Measurements from ENCODE around the gene MYL3.

MYL3 gene

DNA sequence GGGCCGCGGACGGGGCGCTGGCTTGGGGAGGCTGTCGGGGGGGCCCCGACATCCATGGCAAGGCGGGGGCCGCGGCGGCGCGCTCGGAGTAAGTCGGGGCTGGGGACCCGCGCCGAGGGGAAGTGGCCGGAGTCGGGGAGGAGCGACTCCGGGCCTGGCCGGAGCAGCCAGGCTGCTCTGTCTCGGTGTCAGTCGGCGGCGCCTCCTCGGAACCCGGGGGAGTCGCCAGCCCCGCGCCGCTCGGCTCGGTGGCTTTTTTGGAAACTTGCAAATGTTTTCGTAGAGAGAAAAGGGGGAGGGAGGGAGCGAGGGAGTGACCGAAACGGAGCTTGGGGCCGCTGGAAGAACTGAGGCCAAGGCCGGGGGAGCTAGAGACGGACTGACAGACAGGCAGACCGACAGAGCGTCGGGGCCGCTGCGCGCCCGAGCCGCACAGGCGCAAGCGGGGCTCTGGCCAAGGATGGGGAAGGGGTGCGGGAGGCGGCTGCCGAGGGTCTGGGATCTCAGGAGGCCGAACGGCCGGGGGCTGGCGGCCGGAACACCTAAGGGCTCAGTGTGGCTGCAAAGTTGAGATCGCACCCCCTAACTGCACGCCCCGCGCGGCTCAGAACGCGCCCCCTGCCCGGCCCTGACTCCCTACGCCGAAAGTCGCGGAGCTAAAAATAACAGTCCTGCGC, 19.3 kb upstream of the MYL3 start:
- no peak for DNase-seq

DNA sequence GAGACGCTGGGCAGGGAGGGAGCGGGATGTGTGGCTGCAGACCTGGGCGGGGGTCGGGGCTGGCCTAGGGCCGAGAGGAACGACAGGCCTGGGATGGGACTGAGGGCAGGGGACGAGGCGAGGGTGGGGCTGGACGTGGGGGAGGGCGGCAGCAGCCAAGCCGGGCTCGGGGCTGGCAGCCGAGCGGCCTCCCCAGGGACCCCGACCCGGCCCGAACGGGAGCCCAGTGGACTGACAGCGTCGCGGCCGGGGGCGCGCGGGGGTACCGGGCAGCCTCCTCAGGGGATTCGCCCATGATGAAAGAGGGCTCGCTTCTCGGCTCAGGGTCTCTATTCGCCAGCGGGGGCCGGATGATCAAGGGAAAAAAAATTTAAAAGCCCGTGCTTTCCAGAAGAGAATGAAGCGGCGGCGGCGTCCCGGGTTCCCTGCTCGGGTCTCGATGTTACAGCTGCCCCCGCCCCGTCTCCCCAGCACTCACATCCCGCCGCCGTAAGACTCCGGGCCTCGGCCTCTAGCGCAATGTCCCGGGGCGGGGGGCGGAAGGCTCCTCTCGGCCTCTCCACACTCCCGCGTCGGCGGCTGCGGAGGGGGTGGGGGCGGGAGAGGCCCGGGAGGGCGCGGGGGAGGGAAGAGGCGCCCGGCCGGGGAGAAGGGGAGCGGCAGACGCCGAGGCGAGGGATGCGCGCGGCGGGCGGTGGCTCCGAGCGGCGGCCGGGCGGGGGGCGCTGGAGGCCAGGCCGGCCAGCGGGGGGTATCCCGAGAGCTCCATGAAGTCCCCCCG, 18.5 kb upstream of the MYL3 start:
- DNase-seq: no peak

DNA sequence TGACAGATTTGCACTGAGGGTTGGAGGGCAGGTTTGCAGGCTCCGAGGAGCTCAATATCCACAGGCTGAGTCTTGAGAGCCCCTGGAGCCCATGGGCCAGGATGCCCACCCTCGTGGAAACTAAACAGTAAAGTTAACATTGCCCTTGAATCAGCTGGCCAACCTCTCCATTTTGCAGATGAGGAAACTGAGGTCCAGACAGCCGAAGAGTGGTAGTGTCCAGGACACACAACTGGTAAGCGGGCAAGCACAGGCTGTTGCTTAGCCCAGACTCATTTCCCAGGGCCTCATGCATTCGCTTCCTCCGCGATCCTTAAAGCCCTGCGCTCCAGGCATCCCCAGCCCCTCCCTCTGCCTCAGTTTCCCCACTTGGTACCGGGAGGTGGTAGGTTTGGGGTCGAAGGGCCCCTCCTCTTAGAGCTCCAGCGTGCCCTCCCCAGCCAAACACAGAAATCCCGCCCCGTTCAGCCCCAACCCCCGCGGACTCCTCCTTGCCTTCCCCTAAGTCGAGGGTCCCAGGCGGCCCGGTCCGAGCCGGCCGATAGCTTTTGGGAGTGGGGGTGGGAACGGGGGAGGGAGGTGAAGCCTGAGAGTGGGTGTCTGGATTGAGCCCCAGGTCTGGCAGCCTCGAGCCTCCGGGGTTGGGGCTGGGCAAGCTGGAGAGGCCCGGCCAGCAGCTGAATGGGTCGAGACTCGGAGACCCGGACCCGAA, 17.8 kb upstream of the MYL3 start:
- DNase-seq: no peak

DNA sequence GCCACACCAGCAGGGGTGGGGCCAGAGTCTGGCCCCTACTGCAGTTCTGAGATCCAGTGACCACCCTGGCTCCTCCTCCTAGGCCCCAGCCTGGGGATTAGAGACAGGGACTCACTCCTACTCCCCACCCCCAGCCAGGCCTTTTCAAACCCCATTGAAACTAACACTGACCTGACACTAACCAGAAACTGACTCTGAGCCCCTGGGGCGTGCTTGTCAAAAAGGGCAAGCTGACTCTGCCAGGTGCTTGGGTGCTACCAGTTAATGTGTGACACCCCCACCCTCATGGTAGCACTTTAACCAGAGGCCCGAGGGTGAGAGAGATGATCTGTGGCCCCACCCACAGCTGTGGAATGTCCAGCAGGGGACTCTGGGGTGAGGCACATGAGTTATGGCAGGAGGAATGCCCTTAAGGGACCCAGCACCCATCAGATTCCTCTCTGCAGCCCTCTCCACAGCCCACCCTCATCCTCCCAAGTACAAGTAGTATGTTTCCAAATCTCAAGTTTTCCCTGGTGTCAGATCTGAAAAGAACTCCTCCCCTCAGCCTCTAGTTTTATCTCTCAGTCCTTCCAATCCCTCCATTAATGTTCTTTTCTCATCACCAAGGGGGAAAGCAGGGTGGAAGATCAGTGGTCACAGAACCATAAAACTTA, 15.7 kb upstream of the MYL3 start:
- DNase-seq: no peak

DNA sequence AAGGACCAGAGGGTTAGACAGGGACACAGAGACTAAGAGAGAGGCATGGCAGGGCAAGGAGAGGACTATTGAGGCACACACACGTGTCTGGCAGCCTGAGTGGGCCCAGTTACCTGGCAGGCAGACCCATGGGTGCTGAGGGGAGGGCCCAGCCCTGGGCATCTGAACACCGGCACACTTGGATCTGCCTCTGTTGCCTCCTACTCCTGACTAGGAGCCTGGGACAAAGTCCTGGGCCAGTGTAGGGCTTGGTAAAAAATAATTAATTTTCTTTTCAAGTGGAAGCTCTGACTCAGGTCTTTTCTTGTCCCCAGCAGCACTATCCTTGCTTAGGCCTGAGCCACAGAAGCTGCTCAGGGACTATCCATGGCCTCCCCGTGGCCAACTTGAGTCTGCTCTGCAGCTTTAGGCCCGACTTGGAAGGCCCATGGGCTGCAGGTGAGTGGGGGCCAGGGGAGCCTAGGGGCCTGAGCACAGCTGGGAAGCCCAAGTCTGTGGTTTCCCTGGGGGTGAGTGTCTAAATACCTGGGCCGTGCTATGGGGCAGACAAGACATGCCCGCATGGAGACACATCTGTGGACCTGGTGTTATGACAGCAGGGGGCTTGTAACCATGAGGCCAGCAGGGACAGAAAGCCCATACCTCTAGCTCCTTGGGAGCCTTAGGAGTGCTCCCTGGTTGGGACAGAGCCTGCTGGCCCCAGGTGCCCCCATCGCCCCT, 14.3 kb upstream of the MYL3 start, which contains the start of gene PTH1R:
Gene PTH1R (plus strand): TSS at position 316 of the 720 bp plus-strand sequence. CDS start 5,839 bp downstream, outside the sequence.
- no peak for DNase-seq

DNA sequence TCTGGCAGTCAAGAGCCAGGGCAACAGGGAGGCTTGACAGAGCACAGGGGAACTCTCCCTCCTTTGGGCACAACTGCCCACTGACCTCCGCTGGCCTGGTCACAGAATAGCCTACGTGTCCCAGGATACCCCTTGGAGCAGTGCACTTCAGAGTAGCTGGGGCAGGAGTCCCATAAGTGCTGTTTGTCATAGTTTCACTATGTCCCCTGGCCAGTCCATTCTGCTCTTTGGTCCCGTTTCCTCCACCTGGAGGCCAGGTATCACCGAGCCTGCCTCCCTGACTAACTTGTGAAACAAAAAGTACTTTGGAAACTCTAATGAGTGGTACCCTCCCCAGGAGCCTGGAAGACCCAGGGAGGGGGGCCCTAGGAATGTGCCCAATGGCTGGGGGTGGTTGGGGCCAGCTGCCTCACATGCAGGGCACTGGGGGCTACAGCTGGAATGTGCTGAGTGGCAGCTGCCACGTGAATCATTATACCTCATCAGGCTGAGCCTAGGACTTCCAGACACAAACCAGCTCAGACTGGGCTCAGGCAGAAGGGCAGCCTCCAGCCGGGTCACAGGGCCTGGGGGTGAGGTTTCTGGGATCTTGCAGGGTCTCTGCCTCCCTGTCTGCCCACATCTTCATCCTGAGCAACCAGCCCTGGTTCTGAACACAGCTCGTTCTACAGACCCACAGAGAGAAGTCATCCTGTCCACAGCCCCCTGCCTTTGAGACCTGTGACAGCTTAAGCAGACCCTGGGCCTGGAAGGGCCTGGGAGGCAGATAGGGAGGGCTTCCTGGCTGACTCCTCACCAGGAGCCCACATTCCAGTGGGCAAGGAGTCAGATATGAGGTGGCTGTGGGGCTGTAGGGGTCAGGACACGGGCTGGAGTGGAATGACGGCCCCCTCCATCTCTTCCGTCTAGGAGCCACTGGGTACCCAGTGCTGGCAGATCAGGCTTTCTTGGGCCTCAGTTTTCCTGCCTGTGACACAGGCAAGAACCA, 13.4 kb upstream of the MYL3 start:
- DNase-seq: no peak

DNA sequence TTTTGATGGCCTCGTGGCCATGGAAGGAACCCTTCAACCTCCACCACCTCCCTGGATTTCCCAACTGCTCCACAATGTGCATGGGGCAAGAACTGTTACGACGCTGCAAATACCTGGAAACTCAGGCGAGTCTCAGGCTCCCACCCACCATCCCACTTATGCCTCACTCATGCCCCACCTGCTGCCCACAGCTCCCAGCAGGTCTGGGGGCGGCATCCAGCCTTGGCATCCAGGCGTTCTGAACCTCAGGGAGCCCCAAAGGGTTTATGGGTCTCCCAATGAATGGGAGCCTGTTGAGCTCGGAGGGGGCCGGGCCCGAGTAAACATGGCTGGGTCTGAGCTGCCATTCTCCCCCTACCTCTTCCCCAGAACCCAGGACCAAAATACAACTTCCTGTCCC, 12.3 kb upstream of the MYL3 start:
- no peak for DNase-seq

DNA sequence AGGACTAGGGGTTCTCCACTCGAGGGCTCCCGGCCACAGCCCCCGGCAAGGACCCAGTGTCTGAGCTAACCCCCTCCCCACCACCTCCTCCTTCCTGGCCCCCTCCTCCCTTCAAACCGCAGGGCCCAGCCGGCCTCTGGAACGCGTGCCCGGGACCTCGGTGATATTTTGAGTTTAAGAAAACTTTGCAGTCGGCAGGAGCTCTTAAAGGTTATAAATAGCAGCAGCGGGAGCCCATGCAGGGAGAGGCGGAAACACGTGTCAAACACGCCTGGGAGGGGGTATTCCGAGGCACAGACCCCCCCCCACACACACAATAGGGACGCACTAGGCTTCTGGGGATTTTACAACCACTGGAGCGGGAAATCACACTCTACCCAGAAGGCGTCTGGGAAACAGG, 11.2 kb upstream of the MYL3 start:
- no peak for DNase-seq

DNA sequence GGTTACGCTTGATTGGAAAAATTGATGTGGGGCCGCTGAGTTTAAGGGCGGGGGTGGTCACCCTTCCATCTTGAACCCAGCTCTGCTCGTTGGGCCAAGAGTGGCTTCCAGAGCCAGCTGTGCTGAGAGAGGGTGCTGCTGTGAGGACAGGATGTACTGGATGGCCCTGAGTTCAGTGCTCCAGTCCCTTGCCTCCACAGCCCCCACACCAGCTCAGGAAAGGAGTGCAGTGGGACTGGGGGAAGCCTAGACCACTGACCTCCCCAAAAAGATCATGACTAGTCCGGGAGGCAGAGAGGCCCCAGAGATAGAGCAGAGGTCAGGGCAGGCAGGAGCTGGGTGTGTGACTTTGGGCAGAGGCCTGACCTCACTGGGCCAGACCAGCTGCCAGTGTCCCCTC, 10.3 kb upstream of the MYL3 start:
- DNase-seq: no peak

DNA sequence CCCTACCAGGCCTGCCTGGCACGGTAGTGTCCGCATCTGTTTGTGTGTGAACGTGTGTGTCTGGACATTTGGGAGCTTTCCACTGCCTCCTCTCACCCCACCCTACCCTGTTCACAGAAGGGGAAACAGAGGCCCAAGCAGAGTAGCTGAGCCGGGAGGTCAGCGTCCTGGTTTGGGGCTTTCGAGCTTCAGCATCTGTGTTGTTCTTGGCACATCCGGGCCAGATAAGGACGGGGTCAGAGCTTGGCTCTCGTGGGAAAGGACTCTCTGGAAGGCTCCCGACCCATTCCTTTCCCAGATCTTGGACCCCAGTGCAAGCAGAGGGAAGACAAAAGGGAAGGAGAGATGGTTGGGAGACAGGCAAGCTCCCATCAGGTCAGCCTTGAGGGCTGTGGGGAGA, 8.0 kb upstream of the MYL3 start:
- no peak for DNase-seq

DNA sequence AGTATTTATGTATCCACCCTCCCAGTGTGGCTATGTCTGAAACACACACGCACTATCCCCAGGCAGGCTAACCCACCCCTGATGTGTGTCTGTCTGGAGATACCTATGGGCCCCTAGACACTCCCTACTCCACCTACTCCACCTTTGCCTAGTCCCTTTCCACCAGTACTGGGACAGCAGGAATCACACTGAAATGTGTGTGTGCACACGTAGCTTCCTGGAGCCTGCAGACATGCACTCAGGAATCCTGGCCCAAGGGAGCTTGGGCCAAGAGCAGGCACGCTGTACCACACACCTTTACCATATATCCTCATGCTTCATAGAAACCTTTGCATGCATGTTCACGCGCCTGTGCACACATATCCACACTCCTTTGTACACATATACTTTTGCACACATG, 7.4 kb upstream of the MYL3 start:
- no peak for DNase-seq

DNA sequence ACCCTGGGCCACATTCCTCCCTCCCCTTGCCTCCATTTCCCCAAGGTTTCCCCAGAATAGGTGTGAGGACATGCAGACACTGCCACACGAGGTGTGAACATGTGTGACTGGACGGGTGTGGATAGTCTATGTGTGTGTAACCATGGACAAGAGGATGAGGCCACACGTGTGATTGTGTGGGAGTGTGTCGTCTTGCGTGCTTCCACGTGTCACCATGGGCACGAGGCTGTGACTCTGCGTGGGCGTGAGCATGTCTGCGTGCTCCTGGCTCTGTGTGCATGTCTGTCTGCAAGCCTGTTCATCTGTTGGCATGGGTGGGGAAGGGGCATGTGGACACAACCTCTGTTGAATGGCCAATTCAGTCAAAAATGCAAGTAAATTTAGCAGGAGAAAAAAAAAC, 6.2 kb upstream of the MYL3 start:
- no peak for DNase-seq

DNA sequence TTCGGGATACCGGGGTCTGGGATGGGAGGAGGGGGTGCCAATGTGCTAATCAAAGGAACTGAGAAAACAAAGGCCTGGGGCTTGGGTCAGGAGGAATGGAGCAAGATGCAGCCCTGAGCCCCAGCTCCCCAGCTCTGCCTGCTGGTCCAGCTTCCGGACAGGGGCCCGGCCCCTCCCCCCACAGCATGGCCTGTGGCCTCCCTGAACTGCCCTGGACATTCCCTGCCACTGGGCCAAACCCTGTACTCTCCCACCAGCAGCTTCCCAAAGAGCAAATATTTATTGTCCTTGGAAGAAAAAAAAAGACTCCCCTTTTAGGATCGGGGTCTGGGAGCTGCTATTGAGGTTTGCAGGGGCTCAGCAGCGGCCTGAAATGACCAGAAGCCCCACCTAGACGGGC, 5.7 kb upstream of the MYL3 start:
- no peak for DNase-seq

DNA sequence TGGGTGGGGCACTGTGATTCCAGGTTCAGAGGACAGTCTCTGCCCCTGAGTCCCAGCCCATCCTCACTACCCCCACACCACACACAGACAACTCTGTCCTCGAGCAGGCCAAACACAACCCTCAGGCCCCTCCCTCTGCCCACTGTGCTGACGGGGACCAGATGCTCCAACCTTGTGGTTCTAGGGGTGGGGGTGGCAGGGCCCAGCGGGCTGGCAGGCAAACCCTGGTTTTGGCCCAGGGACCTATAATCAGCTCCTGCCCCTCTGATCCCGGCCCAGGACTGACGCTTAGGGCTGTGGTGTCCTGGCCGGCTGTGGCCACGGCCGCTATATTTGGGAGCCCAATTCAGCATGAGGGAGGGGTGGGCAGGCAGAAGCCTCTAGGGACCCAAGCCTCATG, 5.0 kb upstream of the MYL3 start:
- DNase-seq: no peak

DNA sequence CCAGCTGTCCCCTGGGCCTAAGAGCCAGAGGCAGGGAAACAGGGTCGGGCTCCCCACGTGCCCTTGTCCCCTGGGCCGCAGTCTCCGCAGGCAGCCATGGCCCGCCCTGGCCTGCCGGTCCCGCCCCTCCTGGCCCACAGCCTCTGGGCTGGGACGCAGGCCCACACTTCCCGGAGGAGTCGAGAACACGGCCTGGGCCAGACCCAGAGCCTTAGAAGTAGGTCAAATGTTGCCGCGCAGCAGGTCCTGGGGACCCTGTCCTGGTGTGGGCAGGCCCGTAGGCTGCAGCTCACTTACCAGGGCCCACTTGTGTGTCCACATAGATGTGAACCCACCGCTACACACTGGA, 4.3 kb upstream of the MYL3 start:
- no peak for DNase-seq

DNA sequence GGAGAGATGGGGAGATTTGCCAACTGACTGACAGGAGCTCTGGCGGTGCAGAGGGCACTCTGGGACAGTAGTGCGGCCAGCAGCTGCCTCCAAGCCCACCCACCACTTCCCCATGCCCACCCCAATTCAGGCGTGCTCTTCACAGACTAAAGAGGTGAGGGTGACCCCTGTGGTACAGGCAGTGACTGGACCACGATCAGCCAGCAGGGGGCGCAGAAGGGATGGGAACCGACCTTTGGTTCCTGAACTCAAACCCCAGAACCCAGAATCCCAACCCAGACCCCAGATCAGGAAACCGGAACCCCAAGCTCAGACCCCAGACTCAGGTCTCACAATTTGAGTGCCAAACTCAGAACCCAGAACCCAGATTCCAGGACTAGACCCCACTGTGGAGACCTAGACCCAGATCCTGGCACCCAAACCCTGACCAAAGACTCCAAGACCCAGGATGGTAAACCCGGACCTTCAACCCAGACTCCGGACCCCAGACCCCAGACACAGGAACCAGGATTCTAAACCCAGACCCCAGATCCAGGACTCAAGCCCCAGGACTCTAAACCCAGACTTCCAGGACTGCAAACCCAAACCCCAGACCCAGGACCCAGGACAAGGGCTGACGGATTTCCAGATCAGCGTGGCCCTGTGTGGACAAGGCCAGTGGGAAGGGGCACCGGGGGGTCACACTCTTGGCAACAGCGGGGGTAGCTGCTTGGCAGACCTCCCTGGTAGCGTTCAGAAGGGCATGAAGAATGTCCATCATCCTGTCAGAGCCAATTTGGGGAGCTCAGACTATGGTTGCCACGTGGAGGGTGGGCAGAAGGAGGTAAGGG, 3.7 kb upstream of the MYL3 start:
- DNase-seq: no peak

DNA sequence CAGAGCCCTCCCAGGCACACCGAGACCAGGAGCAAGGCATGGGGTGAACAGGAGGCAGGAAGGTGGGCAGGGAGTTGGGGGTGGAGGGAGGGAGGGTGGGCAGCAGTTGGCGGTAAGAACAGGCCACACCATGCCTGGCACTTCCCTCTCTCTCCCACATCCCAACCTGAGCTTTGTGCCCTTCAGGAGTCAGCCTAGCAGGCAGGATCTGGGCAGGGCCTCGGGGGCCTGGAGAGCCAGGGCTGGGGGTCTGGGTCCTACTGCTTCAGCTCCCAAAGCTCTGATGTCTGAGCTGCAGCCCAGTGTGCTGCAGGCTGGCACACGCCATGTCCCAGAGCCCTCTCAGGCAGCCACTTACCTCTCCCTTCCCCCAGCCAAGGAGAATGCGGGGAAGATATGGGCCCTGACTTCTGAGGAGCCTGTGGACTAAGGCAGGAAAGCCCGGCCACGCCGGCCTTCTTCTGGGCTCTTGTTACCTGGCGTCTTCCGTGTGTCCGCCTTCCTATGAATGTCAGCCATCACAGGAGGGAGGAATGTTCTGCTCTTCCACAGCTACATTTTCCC, 2.9 kb upstream of the MYL3 start:
- DNase-seq: no peak

DNA sequence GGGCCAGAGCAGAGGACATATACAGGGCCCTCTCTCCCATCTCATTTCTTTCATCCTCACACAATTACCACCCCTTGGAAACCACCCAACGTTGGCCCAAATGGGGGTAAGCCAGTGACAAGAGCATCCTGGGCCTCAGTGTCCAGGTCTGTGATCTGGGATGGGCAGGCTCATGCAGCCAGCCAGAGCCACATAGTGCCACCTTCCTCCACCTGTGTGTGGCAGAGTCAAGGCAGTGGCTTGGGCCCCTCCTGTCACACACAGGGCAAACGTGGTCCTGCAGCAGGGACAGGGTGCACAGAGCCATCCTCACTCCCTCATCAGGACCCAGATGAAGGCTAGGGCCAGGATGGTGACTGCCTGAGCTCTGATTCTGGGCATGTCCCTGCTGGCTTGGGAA, 2.3 kb upstream of the MYL3 start:
- DNase-seq: no peak

DNA sequence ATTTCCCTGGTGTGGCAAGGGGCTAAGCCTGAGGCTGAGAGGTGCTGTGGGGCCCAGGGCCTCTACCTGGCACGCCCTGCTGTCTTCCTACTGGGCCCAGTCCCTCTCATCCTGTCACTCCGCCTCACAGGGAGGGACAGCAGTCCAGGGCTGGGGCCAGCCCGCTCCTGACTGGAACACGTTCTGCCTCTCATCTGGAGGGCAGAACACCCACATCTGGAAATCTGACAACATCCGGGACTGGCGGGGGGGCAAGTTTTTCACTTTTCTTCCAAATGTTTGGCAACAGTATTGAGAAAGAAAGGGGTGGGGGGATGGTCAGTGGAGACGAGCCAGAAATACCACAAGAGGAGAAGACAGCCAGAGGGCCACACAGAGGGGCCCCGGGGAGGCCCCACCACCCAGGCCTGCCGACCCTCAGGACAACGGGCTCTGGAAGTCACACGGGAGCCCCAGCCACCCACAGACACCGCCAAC, 1.8 kb upstream of the MYL3 start:
- DNase-seq: no peak

Data from NCI-H1694 treated with DMSO at 0.1 percent for 48 hours (cell line).